BJ (cell line): ENCODE measurements around the gene C17orf107. TPM values are rescaled to one million over a fixed set of nuclear protein-coding genes. Genes with fewer than 3 reads are reported as not detected.

ENCODE experiments used
- CTCF ChIA-PET: fragments of 350-600 bp; formaldehyde crosslinking; extraction: SDS; loops from one replicate; lab custom pipeline; 2021; ENCODE audit warnings: antibody characterized with exemption, inconsistent platforms; lab: Yijun Ruan, JAX
- POLR2A ChIA-PET: fragments of 300-600 bp; sonication (Branson Sonifier 250); formaldehyde crosslinking; extraction: SDS; loops from one replicate; lab custom pipeline; 2021; ENCODE audit warnings: antibody characterized with exemption; lab: Charles Lee
- DNase-seq: peaks from one replicate; pipeline ENCODE4 v3.0.0-alpha.2; 2011; ENCODE audit warnings: low read depth
- H3K27me3 ChIP-seq: 2 replicates; pipeline ENCODE4 v1.6.0; 2011; ENCODE audit warnings: low read length; ENCODE audit not compliant: control insufficient read depth, insufficient read depth
- H3K36me3 ChIP-seq: 2 replicates; pipeline ENCODE4 v1.5.1; 2011; ENCODE audit warnings: low read length; ENCODE audit not compliant: control insufficient read depth, insufficient read depth
- H3K4me3 ChIP-seq: 2 replicates; pipeline ENCODE4 v1.5.1; 2011; ENCODE audit warnings: low read depth, mild to moderate bottlenecking, control low read depth, low read length
- polyA plus RNA-seq: library from polyadenylated mRNA; depleted of rRNA; stranded (reverse); fragments of >200 nt; gene quantifications from 2 replicates; pipeline ENCODE4 v1.2.3, GENCODE V29; 2011
- TF ChIP-seq, protein P1 (sequence below): IDR thresholded peaks from 2 replicates; pipeline ENCODE4 v1.5.1; 2011; ENCODE audit warnings: low read depth, mild to moderate bottlenecking, control low read depth, inconsistent platforms, low read length, moderate library complexity; ENCODE audit not compliant: insufficient read depth

C17orf107 gene
- polyA plus RNA-seq, 1 experiment = 4.5 TPM

DNA sequence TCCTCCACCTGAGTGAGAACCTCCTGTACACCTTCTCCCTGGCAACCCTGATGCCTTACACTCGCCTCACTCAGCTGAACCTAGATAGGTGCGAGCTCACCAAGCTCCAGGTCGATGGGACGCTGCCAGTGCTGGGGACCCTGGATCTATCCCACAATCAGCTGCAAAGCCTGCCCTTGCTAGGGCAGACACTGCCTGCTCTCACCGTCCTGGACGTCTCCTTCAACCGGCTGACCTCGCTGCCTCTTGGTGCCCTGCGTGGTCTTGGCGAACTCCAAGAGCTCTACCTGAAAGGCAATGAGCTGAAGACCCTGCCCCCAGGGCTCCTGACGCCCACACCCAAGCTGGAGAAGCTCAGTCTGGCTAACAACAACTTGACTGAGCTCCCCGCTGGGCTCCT lies 33.4 kb downstream of the C17orf107 start:
- DNase-seq = no peak
- TF ChIP-seq, protein P1, sequence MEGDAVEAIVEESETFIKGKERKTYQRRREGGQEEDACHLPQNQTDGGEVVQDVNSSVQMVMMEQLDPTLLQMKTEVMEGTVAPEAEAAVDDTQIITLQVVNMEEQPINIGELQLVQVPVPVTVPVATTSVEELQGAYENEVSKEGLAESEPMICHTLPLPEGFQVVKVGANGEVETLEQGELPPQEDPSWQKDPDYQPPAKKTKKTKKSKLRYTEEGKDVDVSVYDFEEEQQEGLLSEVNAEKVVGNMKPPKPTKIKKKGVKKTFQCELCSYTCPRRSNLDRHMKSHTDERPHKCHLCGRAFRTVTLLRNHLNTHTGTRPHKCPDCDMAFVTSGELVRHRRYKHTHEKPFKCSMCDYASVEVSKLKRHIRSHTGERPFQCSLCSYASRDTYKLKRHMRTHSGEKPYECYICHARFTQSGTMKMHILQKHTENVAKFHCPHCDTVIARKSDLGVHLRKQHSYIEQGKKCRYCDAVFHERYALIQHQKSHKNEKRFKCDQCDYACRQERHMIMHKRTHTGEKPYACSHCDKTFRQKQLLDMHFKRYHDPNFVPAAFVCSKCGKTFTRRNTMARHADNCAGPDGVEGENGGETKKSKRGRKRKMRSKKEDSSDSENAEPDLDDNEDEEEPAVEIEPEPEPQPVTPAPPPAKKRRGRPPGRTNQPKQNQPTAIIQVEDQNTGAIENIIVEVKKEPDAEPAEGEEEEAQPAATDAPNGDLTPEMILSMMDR = no peak
- Histone ChIP-seq H3K27me3 (no peaks in the 10 kb centered on the region), H3K4me3 (no peak overlapping the region), H3K36me3 (peaks cover 10% of the 10 kb centered on the region)
- ChIA-PET POLR2A (no interaction called here), CTCF (interaction anchor here (0.8 kb wide), 1 partner anchor 30 kb away, joined by 3 read pairs; the partner anchor contains the start of gene CHRNE)

DNA sequence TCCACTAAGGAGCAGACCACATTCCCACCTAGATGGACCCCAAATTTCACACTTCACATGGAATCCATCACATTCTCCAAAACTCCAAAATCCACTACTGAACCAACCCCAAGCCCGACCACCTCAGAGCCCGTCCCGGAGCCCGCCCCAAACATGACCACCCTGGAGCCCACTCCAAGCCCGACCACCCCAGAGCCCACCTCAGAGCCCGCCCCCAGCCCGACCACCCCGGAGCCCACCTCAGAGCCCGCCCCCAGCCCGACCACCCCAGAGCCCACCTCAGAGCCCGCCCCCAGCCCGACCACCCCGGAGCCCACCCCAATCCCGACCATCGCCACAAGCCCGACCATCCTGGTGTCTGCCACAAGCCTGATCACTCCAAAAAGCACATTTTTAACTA lies 34.3 kb downstream of the C17orf107 start:
- CTCF ChIA-PET = interaction anchor here (0.6 to 1.3 kb wide), 4 partner anchors 10 to 34 kb away, joined by 3 to 9 read pairs (median 4); partner anchors contain the start of gene SPAG7
- TF ChIP-seq, protein P1 = no peak
- POLR2A ChIA-PET = interaction anchor here (1.0 kb wide), 1 partner anchor 33 kb away, joined by 4 read pairs; the partner anchor contains the start of gene SPAG7
- Histone ChIP-seq H3K4me3 (no peak overlapping the region), H3K27me3 (no peaks in the 10 kb centered on the region), H3K36me3 (peaks cover 14% of the 10 kb centered on the region)
- no peak for DNase-seq

DNA sequence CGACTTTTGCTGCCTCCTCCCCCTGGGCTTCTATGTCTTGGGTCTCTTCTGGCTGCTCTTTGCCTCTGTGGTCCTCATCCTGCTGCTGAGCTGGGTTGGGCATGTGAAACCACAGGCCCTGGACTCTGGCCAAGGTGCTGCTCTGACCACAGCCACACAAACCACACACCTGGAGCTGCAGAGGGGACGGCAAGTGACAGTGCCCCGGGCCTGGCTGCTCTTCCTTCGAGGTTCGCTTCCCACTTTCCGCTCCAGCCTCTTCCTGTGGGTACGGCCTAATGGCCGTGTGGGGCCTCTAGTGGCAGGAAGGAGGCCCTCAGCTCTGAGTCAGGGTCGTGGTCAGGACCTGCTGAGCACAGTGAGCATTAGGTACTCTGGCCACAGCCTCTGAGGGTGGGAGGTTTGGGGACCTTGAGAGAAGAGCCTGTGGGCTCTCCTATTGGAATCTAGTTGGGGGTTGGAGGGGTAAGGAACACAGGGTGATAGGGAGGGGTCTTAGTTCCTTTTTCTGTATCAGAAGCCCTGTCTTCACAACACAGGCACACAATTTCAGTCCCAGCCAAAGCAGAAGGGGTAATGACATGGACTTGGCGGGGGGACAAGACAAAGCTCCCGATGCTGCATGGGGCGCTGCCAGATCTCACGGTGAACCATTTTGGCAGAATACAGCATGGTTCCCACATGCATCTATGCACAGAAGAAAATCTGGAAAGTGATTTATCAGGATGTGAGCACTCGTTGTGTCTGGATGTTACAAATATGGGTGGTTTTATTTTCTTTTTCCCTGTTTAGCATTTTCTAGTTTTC lies 35.0 kb downstream of the C17orf107 start:
- peaks cover 14% of the 10 kb centered on the region for H3K36me3 ChIP-seq
- no peaks in the 10 kb centered on the region for H3K27me3 ChIP-seq
- ChIA-PET POLR2A (interaction anchor here (1.0 kb wide), 1 partner anchor 33 kb away, joined by 4 read pairs; the partner anchor contains the start of gene SPAG7), CTCF (interaction anchor here (0.6 to 1.3 kb wide), 4 partner anchors 11 to 33 kb away, joined by 3 to 9 read pairs (median 4); partner anchors contain the start of gene SPAG7)
- no peak overlapping the region for H3K4me3 ChIP-seq
- TF ChIP-seq, protein P1 = peak; percentile 54
- DNase-seq = no peak

DNA sequence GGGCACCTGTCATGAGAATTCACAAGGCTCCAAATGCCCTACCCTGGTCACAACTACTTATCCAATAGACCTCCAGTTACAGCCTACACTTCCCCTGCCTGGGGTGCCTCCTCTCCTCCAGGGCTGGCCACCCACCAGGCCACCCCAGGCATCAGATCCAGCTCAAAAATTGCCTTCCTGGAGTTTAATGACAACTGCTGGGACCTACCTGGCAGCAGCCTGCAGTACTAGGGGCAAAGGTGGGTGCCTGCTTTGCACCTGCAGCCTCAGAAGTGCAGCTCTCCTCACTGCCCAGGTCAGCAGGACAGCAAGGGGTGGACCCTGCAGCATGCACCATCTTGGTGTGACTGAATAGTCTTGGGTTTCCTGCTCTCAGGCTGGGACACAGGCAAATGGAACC lies 36.3 kb downstream of the C17orf107 start:
- POLR2A ChIA-PET = no interaction called here
- Histone ChIP-seq H3K36me3 (peaks cover 14% of the 10 kb centered on the region), H3K27me3 (no peaks in the 10 kb centered on the region), H3K4me3 (no peak overlapping the region)
- CTCF ChIA-PET = interaction anchor here (2.2 kb wide), 1 partner anchor 27 kb away, joined by 6 read pairs; no protein-coding TSS in a partner anchor
- no peak for DNase-seq
- TF ChIP-seq, protein P1 = no peak

DNA sequence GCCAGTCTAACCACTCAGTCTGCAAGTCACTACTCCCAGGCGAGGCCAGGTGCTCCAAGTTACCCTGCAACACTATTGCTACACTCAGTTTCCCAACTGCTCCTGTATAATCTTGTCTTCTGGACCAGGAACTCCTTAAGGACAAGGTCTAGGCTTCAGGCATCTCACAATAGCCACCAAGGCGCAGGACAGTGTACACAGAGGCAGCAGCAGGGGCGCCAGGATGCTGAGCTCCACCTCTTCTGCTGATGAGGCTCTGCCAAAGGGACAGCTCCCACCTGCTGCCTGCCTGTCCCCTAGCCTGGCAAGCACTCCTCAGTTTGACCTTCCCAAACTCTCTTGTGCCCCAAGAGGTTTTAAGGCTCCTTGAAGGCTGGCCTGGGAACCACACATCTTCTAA lies 37.1 kb downstream of the C17orf107 start:
- ChIA-PET POLR2A (no interaction called here), CTCF (interaction anchor here (2.2 kb wide), 1 partner anchor 27 kb away, joined by 6 read pairs; no protein-coding TSS in a partner anchor)
- no peaks in the 10 kb centered on the region for H3K27me3 ChIP-seq
- DNase-seq = no peak
- no peak overlapping the region for H3K4me3 ChIP-seq
- TF ChIP-seq, protein P1 = no peak
- peaks cover 14% of the 10 kb centered on the region for H3K36me3 ChIP-seq
